Upper lobe of left lung (tissue), 6 donors: ENCODE data around the gene MEGF11. TPM values are rescaled to one million over a fixed set of nuclear protein-coding genes. Genes with fewer than 3 reads are reported as not detected.

ENCODE experiments used
- ATAC-seq, 2 donors: fragments of 200-7000 bp; cut with Tn5 transposase; one replicate each; pipeline ENCODE4 v1.9.1; 2022; ENCODE audit warnings: mild to moderate bottlenecking in 2 of 2, moderate library complexity in 2 of 2; ENCODE audit not compliant: low FRiP score in 2 of 2
- DNase-seq, 2 donors: peaks; one replicate each; pipeline ENCODE4 v3.0.0-alpha.2; 2019 to 2020
- H3K27ac ChIP-seq, 4 donors: fragments of 200-600 bp; sonication (generic); one replicate each; pipeline ENCODE4 v1.5.1; 2016 to 2019
- H3K27me3 ChIP-seq, 4 donors: fragments of 200-600 bp; sonication (generic); one replicate each; pipeline ENCODE4 v1.5.1; 2017 to 2019
- H3K36me3 ChIP-seq, 4 donors: fragments of 200-600 bp; sonication (generic); one replicate each; pipeline ENCODE4 v1.5.1; 2016 to 2019
- H3K4me1 ChIP-seq, 4 donors: fragments of 200-600 bp; sonication (generic); one replicate each; pipeline ENCODE4 v1.5.1; 2018 to 2019
- H3K4me3 ChIP-seq, 4 donors: fragments of 200-600 bp; sonication (generic); one replicate each; pipeline ENCODE4 v1.5.1; 2017 to 2019; ENCODE audit warnings: mild to moderate bottlenecking in 2 of 4, moderate library complexity in 1 of 4
- H3K9me3 ChIP-seq, 4 donors: fragments of 200-600 bp; sonication (generic); one replicate each; pipeline ENCODE4 v1.5.1; 2018 to 2019
- CTCF ChIP-seq, 6 experiments: fragments of 450-650 bp in 4 of 6; fragments of 200-600 bp in 2 of 6; sonication (generic) in 2 of 6; IDR thresholded peaks; one replicate each; pipeline ENCODE4 v1.5.1; 2016 to 2019; ENCODE audit warnings: antibody characterized with exemption in 6 of 6
- EP300 ChIP-seq, 4 donors: sonication (generic); formaldehyde crosslinking; IDR thresholded peaks; one replicate each; pipeline ENCODE4 v1.5.1; 2017; ENCODE audit warnings: antibody characterized with exemption in 4 of 4, control low read depth in 2 of 4
- POLR2A ChIP-seq, 4 donors: fragments of 450-650 bp; IDR thresholded peaks; one replicate each; pipeline ENCODE4 v1.5.1; 2016 to 2017; ENCODE audit warnings: antibody characterized with exemption in 4 of 4, mild to moderate bottlenecking in 2 of 4
- POLR2AphosphoS5 ChIP-seq, 2 donors: sonication (generic); formaldehyde crosslinking; IDR thresholded peaks; one replicate each; pipeline ENCODE4 v1.5.1; 2017; ENCODE audit warnings: antibody characterized with exemption in 2 of 2
- WGBS, 2 donors: methylation state at CpG; one replicate each; pipeline ENCODE4 v1.1.5; 2017 to 2018; 5-methylcytosine and 5-hydroxymethylcytosine counted together
- total RNA-seq, 6 donors: library from RNA; depleted of rRNA in 4 of 6; stranded (reverse); fragments of >200 nt in 4 of 6; gene quantifications; one replicate each; pipeline versions ENCODE4 v1.1.0 to v1.2.1, GENCODE V29; 2016 to 2021
- donor health status: DM: no; HTN: no; CAD: no; lungs with moderate emphysema.
- donor health status: DM: no; HTN: yes; CAD: no; lungs with severe emphysema.

Gene MEGF11
- total RNA-seq, 6 donors from 2014 or later: 1.5 to 4.0 (median 3.5) TPM; not detected in 3

GRCh38 chr15:66063147-66063546, 190.4 kb downstream of the MEGF11 start:
- Histone ChIP-seq H3K9me3 (peaks cover 0 to 4% (median 0%) of the 10 kb centered on the region in 4 donors), H3K27ac (no peak overlapping the region), H3K4me1 (no peaks in the 10 kb centered on the region), H3K27me3 (no peaks in the 10 kb centered on the region), H3K4me3 (no peak overlapping the region), H3K36me3 (no peaks in the 10 kb centered on the region)
- DNase-seq (no peak), ATAC-seq (no peak)
- TF ChIP-seq POLR2A (IDR thresholded peaks at IDR 0.05) (no peak), CTCF (IDR thresholded peaks at IDR 0.05) (no peak), POLR2AphosphoS5 (IDR thresholded peaks at IDR 0.05) (no peak), EP300 (IDR thresholded peaks at IDR 0.05) (no peak)

- no peaks in the 10 kb centered on the region for H3K9me3 ChIP-seq
- H3K4me1 ChIP-seq: no peaks in the 10 kb centered on the region
- DNase-seq (no peak), ATAC-seq (no peak)
- H3K27me3 ChIP-seq: no peaks in the 10 kb centered on the region
- TF ChIP-seq POLR2A (IDR thresholded peaks at IDR 0.05) (no peak), CTCF (IDR thresholded peaks at IDR 0.05) (no peak), POLR2AphosphoS5 (IDR thresholded peaks at IDR 0.05) (no peak), EP300 (IDR thresholded peaks at IDR 0.05) (no peak)
- H3K36me3 ChIP-seq: no peaks in the 10 kb centered on the region
- WGBS, 2 donors: 50 to 53% methylated on average over 7 of the region's 7 CpGs
- no peak overlapping the region for H3K27ac ChIP-seq
- no peak overlapping the region for H3K4me3 ChIP-seq
These were observed 196.5 kb downstream of the MEGF11 start for GRCh38 chr15:66057089-66057488.

GRCh38 chr15:66053991-66054390, 199.6 kb downstream of the MEGF11 start:
- no peak overlapping the region for H3K4me3 ChIP-seq
- no peak for TF ChIP-seq POLR2AphosphoS5 (IDR thresholded peaks at IDR 0.05)
- no peak for TF ChIP-seq POLR2A (IDR thresholded peaks at IDR 0.05)
- TF ChIP-seq CTCF (IDR thresholded peaks at IDR 0.05): no peak
- TF ChIP-seq EP300 (IDR thresholded peaks at IDR 0.05): no peak
- WGBS, 2 donors: 87 to 88% methylated on average over 3 of the region's 3 CpGs
- no peaks in the 10 kb centered on the region for H3K27me3 ChIP-seq
- ATAC-seq (no peak), DNase-seq (no peak)
- H3K27ac ChIP-seq: no peak overlapping the region
- H3K36me3 ChIP-seq: no peaks in the 10 kb centered on the region
- H3K4me1 ChIP-seq: no peaks in the 10 kb centered on the region
- H3K9me3 ChIP-seq: no peaks in the 10 kb centered on the region

GRCh38 chr15:66051833-66052232, 201.7 kb downstream of the MEGF11 start:
- no peaks in the 10 kb centered on the region for H3K9me3 ChIP-seq
- TF ChIP-seq POLR2AphosphoS5 (IDR thresholded peaks at IDR 0.05) (no peak), POLR2A (IDR thresholded peaks at IDR 0.05) (no peak), CTCF (IDR thresholded peaks at IDR 0.05) (no peak)
- H3K4me3 ChIP-seq: no peak overlapping the region
- no peak overlapping the region for H3K27ac ChIP-seq
- H3K27me3 ChIP-seq: no peaks in the 10 kb centered on the region
- H3K4me1 ChIP-seq: no peaks in the 10 kb centered on the region
- 74 to 81% methylated on average over 7 of the region's 7 CpGs for WGBS, 2 donors
- no peak for ATAC-seq
- no peaks in the 10 kb centered on the region for H3K36me3 ChIP-seq
- no peak for DNase-seq

GRCh38 chr15:66050264-66050663, 203.3 kb downstream of the MEGF11 start:
- WGBS, 2 donors: 84 to 93% methylated on average over 5 of the region's 5 CpGs
- TF ChIP-seq POLR2A (IDR thresholded peaks at IDR 0.05) (no peak), POLR2AphosphoS5 (IDR thresholded peaks at IDR 0.05) (no peak), EP300 (IDR thresholded peaks at IDR 0.05) (no peak), CTCF (IDR thresholded peaks at IDR 0.05) (no peak)
- no peak for DNase-seq
- H3K9me3 ChIP-seq: no peaks in the 10 kb centered on the region
- no peaks in the 10 kb centered on the region for H3K27me3 ChIP-seq
- no peaks in the 10 kb centered on the region for H3K4me1 ChIP-seq
- no peak for ATAC-seq
- H3K36me3 ChIP-seq: no peaks in the 10 kb centered on the region
- no peak overlapping the region for H3K27ac ChIP-seq
- no peak overlapping the region for H3K4me3 ChIP-seq
